GM21526 (cell line): Measurements from ENCODE around the gene DKKL1.
"Not testable (repeated sequence)": the region's sequence is repeated elsewhere in the genome, so short reads cannot be mapped to it uniquely, and the experiment has no call there.

Experiments
- ATAC-seq: cut with Tn5 transposase; IDR thresholded peaks from one replicate; pipeline ENCODE4 v1.9.1; 2021; ENCODE audit warnings: moderate library complexity; ENCODE audit not compliant: unreplicated experiment, low FRiP score

DKKL1 gene

GRCh38 chr19:49363268-49364082, at the start of gene DKKL1:
Gene DKKL1, plus strand, starts transcription at chr19:49363877. Its CDS starts 122 bp downstream, at chr19:49363999.
- ATAC-seq = peak; percentile 57

GRCh38 chr19:49315111-49315510, 48.6 kb upstream of the DKKL1 start:
- ATAC-seq = no peak

- no peak for ATAC-seq
These were observed 47.4 kb upstream of the DKKL1 start for GRCh38 chr19:49316284-49316683.

GRCh38 chr19:49318296-49318695, 45.4 kb upstream of the DKKL1 start:
- no peak for ATAC-seq

GRCh38 chr19:49324801-49325576, 38.7 kb upstream of the DKKL1 start, which contains the start of gene SLC6A16:
Gene SLC6A16, minus strand, starts transcription at chr19:49325191. Its CDS starts 13,844 bp downstream, at chr19:49311347.
- ATAC-seq = no peak

- ATAC-seq = not testable (repeated sequence)
These were observed 37.9 kb upstream of the DKKL1 start for GRCh38 chr19:49325756-49326155.

- no peak for ATAC-seq
These were observed 37.4 kb upstream of the DKKL1 start for GRCh38 chr19:49326165-49326704.

GRCh38 chr19:49327878-49328544, 35.7 kb upstream of the DKKL1 start:
- no peak for ATAC-seq

GRCh38 chr19:49328741-49329140, 34.9 kb upstream of the DKKL1 start:
- ATAC-seq = no peak

- not testable (repeated sequence) for ATAC-seq
These were observed 32.5 kb upstream of the DKKL1 start for GRCh38 chr19:49331187-49331586.

GRCh38 chr19:49331616-49332055, 32.0 kb upstream of the DKKL1 start:
- no peak for ATAC-seq

GRCh38 chr19:49332691-49333417, 30.8 kb upstream of the DKKL1 start:
- ATAC-seq = not testable (repeated sequence)

GRCh38 chr19:49333418-49333805, 30.3 kb upstream of the DKKL1 start:
- ATAC-seq = no peak

GRCh38 chr19:49333811-49334288, 29.8 kb upstream of the DKKL1 start:
- peak; percentile 43 for ATAC-seq

- no peak for ATAC-seq
These were observed 28.4 kb upstream of the DKKL1 start, which contains the start of gene CD37 for GRCh38 chr19:49335071-49335783. Gene CD37, plus strand, starts transcription at chr19:49335406. Its CDS starts 135 bp downstream, at chr19:49335541.

GRCh38 chr19:49335784-49336481, 27.7 kb upstream of the DKKL1 start:
- ATAC-seq = no peak

- ATAC-seq = no peak
These were observed 27.0 kb upstream of the DKKL1 start for GRCh38 chr19:49336482-49337266.
